HL-60 (cell line): ENCODE measurements around the gene FOXJ3.

ENCODE experiments used
- DNase-seq, 2 experiments: peaks; one replicate each; pipeline ENCODE4 v3.0.0-alpha.2; 2010 to 2020; ENCODE audit warnings: low read depth in 1 of 2, low spot score in 1 of 2
- H3K27ac ChIP-seq: fragments of 250-450 bp; sonication (Bioruptor Pico); replicated peaks from 2 replicates; pipeline ENCODE4 v1.5.1; 2020; ENCODE audit warnings: mild to moderate bottlenecking, moderate library complexity
- H3K27me3 ChIP-seq: fragments of 250-450 bp; sonication (Bioruptor Pico); 2 replicates; pipeline ENCODE4 v1.5.1; 2021; ENCODE audit warnings: mild to moderate bottlenecking, moderate library complexity; ENCODE audit not compliant: insufficient read depth, poor library complexity, severe bottlenecking
- H3K4me3 ChIP-seq: replicated peaks from 2 replicates; pipeline ENCODE4 v1.5.1; 2011; ENCODE audit warnings: mild to moderate bottlenecking, control low read depth, low read length; ENCODE audit not compliant: insufficient read depth
- GABPA ChIP-seq: IDR thresholded peaks from 2 replicates; pipeline ENCODE4 v1.6.1; 2012; ENCODE audit warnings: low read depth
- POLR2AphosphoS5 ChIP-seq: IDR thresholded peaks from 2 replicates; pipeline ENCODE4 v1.6.1; 2012; ENCODE audit warnings: low read depth
- SPI1 ChIP-seq: IDR thresholded peaks from 2 replicates; pipeline ENCODE4 v1.6.1; 2012; ENCODE audit warnings: low read depth, mild to moderate bottlenecking, borderline replicate concordance
- TF ChIP-seq, protein P1 (sequence below): IDR thresholded peaks from one replicate; pipeline ENCODE4 v1.5.1; 2011; ENCODE audit warnings: low read length, control low read depth, inconsistent platforms; ENCODE audit not compliant: insufficient read depth
- TF ChIP-seq, protein P2 (sequence below): IDR thresholded peaks from 2 replicates; pipeline ENCODE4 v1.6.1; 2012; ENCODE audit warnings: low read depth; ENCODE audit not compliant: insufficient replicate concordance

The FOXJ3 gene

DNA sequence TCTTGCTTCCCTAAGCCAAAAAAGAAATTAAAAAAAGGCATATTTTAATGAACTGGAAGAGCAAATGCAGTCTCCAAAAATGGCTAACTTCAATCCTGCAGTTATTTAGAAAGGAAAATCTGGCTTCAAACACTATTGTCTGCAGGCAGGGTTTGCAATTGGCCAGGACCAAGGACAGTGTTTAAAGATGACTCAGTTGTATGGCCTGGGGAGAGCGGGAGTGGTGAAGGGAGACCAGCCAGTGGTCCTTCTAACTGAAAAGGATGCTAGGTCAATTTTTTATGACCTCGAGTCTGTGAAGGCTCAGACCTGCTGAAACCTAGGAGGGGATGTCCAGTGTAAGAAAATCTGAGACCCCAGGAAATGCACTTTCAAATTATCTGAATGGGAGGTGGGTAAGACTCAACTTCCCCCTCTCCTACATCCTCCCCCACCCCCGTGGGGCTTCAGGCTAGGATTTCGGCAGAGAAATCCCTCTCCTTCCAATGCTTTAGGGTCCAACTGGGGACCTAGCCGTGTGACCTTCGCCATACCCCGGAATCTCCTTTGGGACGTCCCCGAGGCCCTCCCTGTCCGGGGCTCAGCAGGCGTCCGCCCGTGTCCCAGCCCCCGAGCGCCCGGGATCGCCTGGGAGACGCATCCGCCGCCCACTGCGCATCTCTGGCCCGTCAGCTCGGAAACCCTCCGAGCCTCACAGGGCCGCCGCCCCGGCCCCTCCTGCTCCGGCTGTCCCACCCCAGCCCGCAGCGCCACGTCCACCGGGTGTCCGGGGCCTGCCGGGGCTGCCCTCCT is 45.0 kb upstream of the FOXJ3 start:
- DNase-seq: no peak
- no peak overlapping the region for H3K27ac ChIP-seq

DNA sequence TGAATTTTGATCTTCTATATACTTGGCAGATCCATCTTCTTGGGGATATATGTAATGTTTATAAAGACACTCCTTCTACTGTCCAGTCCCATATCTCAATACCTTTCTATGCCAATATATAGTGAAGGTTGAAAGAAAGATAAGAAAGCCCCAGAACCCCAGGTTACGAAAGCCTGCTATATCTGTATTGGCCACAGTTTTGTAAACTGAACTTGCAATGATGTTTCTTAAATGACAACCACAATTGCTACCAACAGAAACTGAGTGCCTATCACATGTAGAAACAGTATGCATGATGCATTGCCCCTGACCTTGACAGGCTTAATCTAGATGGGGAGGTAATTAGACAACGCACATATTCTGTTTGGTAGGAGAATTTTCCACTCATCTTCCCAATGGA is 37.8 kb upstream of the FOXJ3 start:
- no peak overlapping the region for H3K4me3 ChIP-seq
- no peak for DNase-seq
- H3K27me3 ChIP-seq: no peaks in the 10 kb centered on the region
- no peak overlapping the region for H3K27ac ChIP-seq
- no peak for TF ChIP-seq POLR2AphosphoS5
- no peak for TF ChIP-seq SPI1
- TF ChIP-seq, protein P1, sequence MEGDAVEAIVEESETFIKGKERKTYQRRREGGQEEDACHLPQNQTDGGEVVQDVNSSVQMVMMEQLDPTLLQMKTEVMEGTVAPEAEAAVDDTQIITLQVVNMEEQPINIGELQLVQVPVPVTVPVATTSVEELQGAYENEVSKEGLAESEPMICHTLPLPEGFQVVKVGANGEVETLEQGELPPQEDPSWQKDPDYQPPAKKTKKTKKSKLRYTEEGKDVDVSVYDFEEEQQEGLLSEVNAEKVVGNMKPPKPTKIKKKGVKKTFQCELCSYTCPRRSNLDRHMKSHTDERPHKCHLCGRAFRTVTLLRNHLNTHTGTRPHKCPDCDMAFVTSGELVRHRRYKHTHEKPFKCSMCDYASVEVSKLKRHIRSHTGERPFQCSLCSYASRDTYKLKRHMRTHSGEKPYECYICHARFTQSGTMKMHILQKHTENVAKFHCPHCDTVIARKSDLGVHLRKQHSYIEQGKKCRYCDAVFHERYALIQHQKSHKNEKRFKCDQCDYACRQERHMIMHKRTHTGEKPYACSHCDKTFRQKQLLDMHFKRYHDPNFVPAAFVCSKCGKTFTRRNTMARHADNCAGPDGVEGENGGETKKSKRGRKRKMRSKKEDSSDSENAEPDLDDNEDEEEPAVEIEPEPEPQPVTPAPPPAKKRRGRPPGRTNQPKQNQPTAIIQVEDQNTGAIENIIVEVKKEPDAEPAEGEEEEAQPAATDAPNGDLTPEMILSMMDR: no peak
- TF ChIP-seq, protein P2, sequence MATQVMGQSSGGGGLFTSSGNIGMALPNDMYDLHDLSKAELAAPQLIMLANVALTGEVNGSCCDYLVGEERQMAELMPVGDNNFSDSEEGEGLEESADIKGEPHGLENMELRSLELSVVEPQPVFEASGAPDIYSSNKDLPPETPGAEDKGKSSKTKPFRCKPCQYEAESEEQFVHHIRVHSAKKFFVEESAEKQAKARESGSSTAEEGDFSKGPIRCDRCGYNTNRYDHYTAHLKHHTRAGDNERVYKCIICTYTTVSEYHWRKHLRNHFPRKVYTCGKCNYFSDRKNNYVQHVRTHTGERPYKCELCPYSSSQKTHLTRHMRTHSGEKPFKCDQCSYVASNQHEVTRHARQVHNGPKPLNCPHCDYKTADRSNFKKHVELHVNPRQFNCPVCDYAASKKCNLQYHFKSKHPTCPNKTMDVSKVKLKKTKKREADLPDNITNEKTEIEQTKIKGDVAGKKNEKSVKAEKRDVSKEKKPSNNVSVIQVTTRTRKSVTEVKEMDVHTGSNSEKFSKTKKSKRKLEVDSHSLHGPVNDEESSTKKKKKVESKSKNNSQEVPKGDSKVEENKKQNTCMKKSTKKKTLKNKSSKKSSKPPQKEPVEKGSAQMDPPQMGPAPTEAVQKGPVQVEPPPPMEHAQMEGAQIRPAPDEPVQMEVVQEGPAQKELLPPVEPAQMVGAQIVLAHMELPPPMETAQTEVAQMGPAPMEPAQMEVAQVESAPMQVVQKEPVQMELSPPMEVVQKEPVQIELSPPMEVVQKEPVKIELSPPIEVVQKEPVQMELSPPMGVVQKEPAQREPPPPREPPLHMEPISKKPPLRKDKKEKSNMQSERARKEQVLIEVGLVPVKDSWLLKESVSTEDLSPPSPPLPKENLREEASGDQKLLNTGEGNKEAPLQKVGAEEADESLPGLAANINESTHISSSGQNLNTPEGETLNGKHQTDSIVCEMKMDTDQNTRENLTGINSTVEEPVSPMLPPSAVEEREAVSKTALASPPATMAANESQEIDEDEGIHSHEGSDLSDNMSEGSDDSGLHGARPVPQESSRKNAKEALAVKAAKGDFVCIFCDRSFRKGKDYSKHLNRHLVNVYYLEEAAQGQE: no peak
- no peak for TF ChIP-seq GABPA

More for the DNA sequence above, 45.0 kb upstream of the FOXJ3 start:
- TF ChIP-seq, protein P2: peak; percentile 94
- no peak for TF ChIP-seq GABPA
- peaks cover 24% of the 10 kb centered on the region for H3K27me3 ChIP-seq
- H3K4me3 ChIP-seq: peak overlapping the region; percentile 48

DNA sequence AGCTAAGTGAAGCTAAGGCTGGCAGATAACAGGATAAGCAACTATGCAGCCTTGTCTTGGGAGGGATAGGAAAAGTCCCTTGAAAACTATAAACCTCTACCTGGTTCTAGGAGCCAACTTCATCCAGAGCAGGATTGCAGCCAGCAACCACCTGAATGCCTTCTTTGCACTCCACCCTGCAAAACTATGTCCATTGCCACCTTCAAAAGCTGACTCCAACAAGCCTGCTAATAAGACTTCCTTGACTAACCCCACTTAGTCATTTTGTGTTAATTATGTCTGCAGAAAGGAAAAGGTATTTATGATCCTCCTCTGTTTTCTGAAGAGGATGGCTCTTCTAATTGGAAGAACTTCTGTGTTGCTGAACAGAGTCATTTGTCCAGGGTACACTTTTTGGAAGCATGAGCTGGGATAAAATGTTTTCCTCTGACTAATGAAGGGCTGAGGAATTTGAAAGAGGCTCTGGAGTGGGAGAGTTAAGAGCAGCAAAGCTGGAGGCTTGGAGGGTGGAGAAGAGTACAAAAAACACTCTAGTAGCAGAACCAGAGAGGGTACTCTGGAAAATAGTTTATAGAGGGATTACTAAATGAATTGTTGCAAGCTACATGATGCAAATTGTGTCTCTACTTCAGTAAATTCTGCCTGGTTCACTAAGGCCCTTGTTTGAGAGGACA is 36.0 kb upstream of the FOXJ3 start:
- H3K27me3 ChIP-seq: no peaks in the 10 kb centered on the region
- H3K4me3 ChIP-seq: no peak overlapping the region
- no peak overlapping the region for H3K27ac ChIP-seq
- no peak for DNase-seq
- TF ChIP-seq SPI1: no peak
- TF ChIP-seq, protein P1: no peak
- TF ChIP-seq, protein P2: no peak
- TF ChIP-seq GABPA: no peak
- TF ChIP-seq POLR2AphosphoS5: no peak
